Astrocyte (in vitro differentiated cells and primary cell): ENCODE measurements around the gene CFAP52. TPM values are rescaled to one million over a fixed set of nuclear protein-coding genes. Genes with fewer than 3 reads are reported as not detected.

Experiments used
- DNase-seq: peaks from one replicate; pipeline ENCODE4 v3.0.0-alpha.2; 2010; ENCODE audit warnings: low read depth
- FAIRE-seq: peaks from 2 replicates; lab custom pipeline; 2011; peaks lifted over from hg19 to GRCh38; lab: Jason Lieb, UNC
- H2AFZ ChIP-seq: 2 replicates; pipeline ENCODE4 v1.6.0; 2012; ENCODE audit warnings: low read depth, low read length, inconsistent platforms
- H3K27ac ChIP-seq: 2 replicates; pipeline ENCODE4 v1.5.1; 2011; ENCODE audit warnings: low read depth, low read length, inconsistent platforms
- H3K27me3 ChIP-seq: 2 replicates; pipeline ENCODE4 v1.6.0; 2011; ENCODE audit warnings: low read length, inconsistent platforms; ENCODE audit not compliant: insufficient read depth
- H3K36me3 ChIP-seq: 2 replicates; pipeline ENCODE4 v1.5.1; 2011; ENCODE audit warnings: low read length, inconsistent platforms; ENCODE audit not compliant: insufficient read depth
- H3K4me1 ChIP-seq: 2 replicates; pipeline ENCODE4 v1.5.1; 2011; ENCODE audit warnings: low read length, inconsistent platforms; ENCODE audit not compliant: insufficient read depth
- H3K4me2 ChIP-seq: 2 replicates; pipeline ENCODE4 v1.6.0; 2012; ENCODE audit warnings: low read length, inconsistent platforms
- H3K4me3 ChIP-seq: 2 replicates; pipeline ENCODE4 v1.5.1; 2011; ENCODE audit warnings: low read depth, mild to moderate bottlenecking, low read length, inconsistent platforms; ENCODE audit not compliant: insufficient read depth
- H3K79me2 ChIP-seq: 2 replicates; pipeline ENCODE4 v1.6.0; 2012; ENCODE audit warnings: mild to moderate bottlenecking, low read length, inconsistent platforms; ENCODE audit not compliant: insufficient read depth
- H3K9ac ChIP-seq: 2 replicates; pipeline ENCODE4 v1.6.0; 2012; ENCODE audit warnings: mild to moderate bottlenecking, low read length, inconsistent platforms
- H3K9me3 ChIP-seq: 2 replicates; pipeline ENCODE4 v1.5.1; 2012; ENCODE audit warnings: low read depth, mild to moderate bottlenecking, low read length, inconsistent platforms; ENCODE audit not compliant: insufficient read depth
- H4K20me1 ChIP-seq: 2 replicates; pipeline ENCODE4 v1.6.0; 2012; ENCODE audit warnings: low read length, inconsistent platforms; ENCODE audit not compliant: insufficient read depth
- H3K27ac Mint-ChIP-seq: one replicate; pipeline ENCODE4 v1.8.0; 2021; ENCODE audit warnings: mild to moderate bottlenecking, mixed read lengths; ENCODE audit not compliant: unreplicated experiment
- H3K27me3 Mint-ChIP-seq: one replicate; pipeline ENCODE4 v1.8.0; 2021; ENCODE audit warnings: low read depth, mixed read lengths; ENCODE audit not compliant: unreplicated experiment
- H3K36me3 Mint-ChIP-seq: one replicate; pipeline ENCODE4 v1.8.0; 2021; ENCODE audit warnings: low read depth, mixed read lengths; ENCODE audit not compliant: unreplicated experiment
- H3K4me1 Mint-ChIP-seq: one replicate; pipeline ENCODE4 v1.8.0; 2021; ENCODE audit warnings: low read depth, mixed read lengths; ENCODE audit not compliant: unreplicated experiment
- H3K4me3 Mint-ChIP-seq: one replicate; pipeline ENCODE4 v1.8.0; 2021; ENCODE audit warnings: mild to moderate bottlenecking, moderate library complexity, mixed read lengths; ENCODE audit not compliant: unreplicated experiment
- H3K9me3 Mint-ChIP-seq: one replicate; pipeline ENCODE4 v1.8.0; 2021; ENCODE audit warnings: mild to moderate bottlenecking, mixed read lengths; ENCODE audit not compliant: unreplicated experiment
- EZH2 ChIP-seq: IDR thresholded peaks from 2 replicates; pipeline ENCODE4 v1.6.1; 2012; ENCODE audit warnings: mild to moderate bottlenecking, low read length, inconsistent platforms; ENCODE audit not compliant: insufficient read depth
- total RNA-seq: library from RNA; stranded (reverse); gene quantifications from 2 replicates; pipeline ENCODE4 v1.2.1, GENCODE V29; 2021
- TF ChIP-seq, protein P1 (sequence below): IDR thresholded peaks from 2 replicates; pipeline ENCODE4 v1.5.1; 2011; ENCODE audit warnings: low read depth, mild to moderate bottlenecking, inconsistent platforms, low read length, moderate library complexity; ENCODE audit not compliant: insufficient read depth

Gene CFAP52
- total RNA-seq, 1 donor from 2014 or later, result not detected

DNA sequence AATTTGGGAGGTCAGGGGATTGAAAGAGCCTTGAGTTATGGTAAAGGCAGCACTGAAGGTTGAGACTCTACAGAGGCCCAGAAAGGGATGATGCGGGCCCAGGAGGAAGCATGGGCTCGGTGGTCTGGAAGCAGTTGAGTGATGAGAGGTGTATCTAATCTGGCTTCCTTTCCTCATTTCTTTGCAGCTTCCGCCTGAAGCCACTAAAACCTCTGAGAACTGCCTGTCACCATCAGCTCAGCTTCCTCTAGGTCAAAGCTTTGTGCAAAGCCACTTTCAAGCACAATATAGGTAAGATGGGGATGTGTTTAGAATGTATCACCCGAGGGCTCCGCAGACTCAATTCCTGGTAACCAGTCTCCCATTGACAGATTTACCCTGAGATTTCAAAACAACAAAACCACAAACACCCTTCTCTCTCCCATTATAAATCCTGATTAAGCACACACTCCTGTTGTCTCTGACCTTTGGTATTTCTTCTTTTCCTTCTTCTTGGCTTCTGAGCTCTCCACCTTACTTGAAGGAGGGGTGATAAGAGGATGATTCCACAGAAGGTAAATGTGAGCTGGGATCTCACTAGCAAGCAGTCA, 90.1 kb downstream of the CFAP52 start:
- DNase-seq, result no peak
- TF ChIP-seq EZH2, result no peak
- TF ChIP-seq, protein P1, sequence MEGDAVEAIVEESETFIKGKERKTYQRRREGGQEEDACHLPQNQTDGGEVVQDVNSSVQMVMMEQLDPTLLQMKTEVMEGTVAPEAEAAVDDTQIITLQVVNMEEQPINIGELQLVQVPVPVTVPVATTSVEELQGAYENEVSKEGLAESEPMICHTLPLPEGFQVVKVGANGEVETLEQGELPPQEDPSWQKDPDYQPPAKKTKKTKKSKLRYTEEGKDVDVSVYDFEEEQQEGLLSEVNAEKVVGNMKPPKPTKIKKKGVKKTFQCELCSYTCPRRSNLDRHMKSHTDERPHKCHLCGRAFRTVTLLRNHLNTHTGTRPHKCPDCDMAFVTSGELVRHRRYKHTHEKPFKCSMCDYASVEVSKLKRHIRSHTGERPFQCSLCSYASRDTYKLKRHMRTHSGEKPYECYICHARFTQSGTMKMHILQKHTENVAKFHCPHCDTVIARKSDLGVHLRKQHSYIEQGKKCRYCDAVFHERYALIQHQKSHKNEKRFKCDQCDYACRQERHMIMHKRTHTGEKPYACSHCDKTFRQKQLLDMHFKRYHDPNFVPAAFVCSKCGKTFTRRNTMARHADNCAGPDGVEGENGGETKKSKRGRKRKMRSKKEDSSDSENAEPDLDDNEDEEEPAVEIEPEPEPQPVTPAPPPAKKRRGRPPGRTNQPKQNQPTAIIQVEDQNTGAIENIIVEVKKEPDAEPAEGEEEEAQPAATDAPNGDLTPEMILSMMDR, result no peak
- H3K79me2 ChIP-seq, result no peaks in the 10 kb centered on the region
- H3K27ac ChIP-seq, result no peak overlapping the region
- H2AFZ ChIP-seq, result no peak overlapping the region
- no peaks in the 10 kb centered on the region for H3K36me3 ChIP-seq
- H3K4me2 ChIP-seq, result no peak overlapping the region
- Mint-ChIP-seq H3K4me1 (peaks cover 37% of the 10 kb centered on the region), H3K4me3 (no peak overlapping the region), H3K27ac (no peak overlapping the region), H3K27me3 (no peaks in the 10 kb centered on the region), H3K36me3 (peaks cover 24% of the 10 kb centered on the region), H3K9me3 (peaks cover 7% of the 10 kb centered on the region)
- H3K4me3 ChIP-seq, result no peak overlapping the region
- no peak for FAIRE-seq
- H3K4me1 ChIP-seq, result peaks cover 3% of the 10 kb centered on the region
- H3K27me3 ChIP-seq, result no peaks in the 10 kb centered on the region
- H4K20me1 ChIP-seq, result no peaks in the 10 kb centered on the region
- no peak overlapping the region for H3K9ac ChIP-seq
- H3K9me3 ChIP-seq, result no peaks in the 10 kb centered on the region

DNA sequence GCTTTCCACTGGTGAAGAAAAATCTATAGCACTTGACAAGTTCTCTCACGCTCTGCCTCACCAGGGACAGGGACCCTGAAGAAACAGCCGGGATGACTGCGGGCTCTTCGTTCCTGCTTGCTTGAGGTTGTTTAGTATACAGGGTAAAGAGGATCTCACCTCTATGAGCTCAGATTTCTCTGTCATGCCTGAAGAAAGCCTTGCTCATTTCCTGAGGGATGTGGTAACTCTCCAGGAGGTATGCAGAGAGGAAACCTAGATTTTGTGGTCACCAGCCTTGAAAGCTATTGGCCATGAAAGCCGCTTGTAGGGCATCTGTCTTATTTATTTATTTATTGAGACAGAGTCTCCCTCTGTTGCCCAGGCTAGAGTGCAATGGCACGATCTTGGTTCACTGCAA, 92.1 kb downstream of the CFAP52 start:
- Histone ChIP-seq H3K4me3 (no peak overlapping the region), H3K36me3 (no peaks in the 10 kb centered on the region), H3K27ac (no peak overlapping the region), H3K79me2 (no peaks in the 10 kb centered on the region), H3K4me1 (peaks cover 3% of the 10 kb centered on the region), H3K9ac (no peak overlapping the region), H3K4me2 (peak overlapping the region; percentile 72), H4K20me1 (no peaks in the 10 kb centered on the region), H2AFZ (no peak overlapping the region), H3K27me3 (no peaks in the 10 kb centered on the region), H3K9me3 (no peaks in the 10 kb centered on the region)
- TF ChIP-seq EZH2, result no peak
- TF ChIP-seq, protein P1, result no peak
- peak; percentile 78 for DNase-seq
- peak overlapping the region; percentile 80 for H3K27ac Mint-ChIP-seq
- H3K27me3 Mint-ChIP-seq, result no peaks in the 10 kb centered on the region
- peaks cover 7% of the 10 kb centered on the region for H3K9me3 Mint-ChIP-seq
- H3K4me3 Mint-ChIP-seq, result no peak overlapping the region
- peaks cover 37% of the 10 kb centered on the region for H3K4me1 Mint-ChIP-seq
- H3K36me3 Mint-ChIP-seq, result peaks cover 28% of the 10 kb centered on the region
- no peak for FAIRE-seq

DNA sequence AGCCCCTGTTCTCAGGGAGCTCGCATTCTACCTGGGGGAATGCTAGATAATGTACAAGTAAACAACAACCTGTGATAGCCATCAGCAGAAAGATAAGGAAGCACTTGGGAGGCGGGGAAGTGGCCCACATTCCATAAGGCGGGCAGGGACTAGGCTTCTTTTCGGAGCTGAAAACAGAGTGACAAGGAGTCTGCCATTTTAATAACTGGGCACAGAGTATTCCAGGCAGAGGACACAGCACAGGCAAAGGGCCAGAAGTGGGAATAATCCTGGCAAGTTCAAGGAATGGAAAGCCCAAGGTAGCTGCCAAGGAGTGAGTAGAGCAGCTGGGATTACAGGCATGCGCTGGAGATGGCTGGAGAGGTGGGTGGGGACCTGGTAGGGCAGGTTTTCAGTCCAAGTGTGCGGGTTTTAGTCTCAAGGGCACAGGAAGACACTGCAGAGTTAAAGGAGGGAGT, 93.1 kb downstream of the CFAP52 start:
- TF ChIP-seq, protein P1, result no peak
- TF ChIP-seq EZH2, result no peak
- Histone ChIP-seq H3K27ac (no peak overlapping the region), H3K4me1 (peaks cover 3% of the 10 kb centered on the region), H3K36me3 (no peaks in the 10 kb centered on the region), H2AFZ (no peak overlapping the region), H3K4me3 (no peak overlapping the region), H4K20me1 (no peaks in the 10 kb centered on the region), H3K79me2 (no peaks in the 10 kb centered on the region), H3K9me3 (no peaks in the 10 kb centered on the region), H3K4me2 (no peak overlapping the region), H3K9ac (no peak overlapping the region), H3K27me3 (no peaks in the 10 kb centered on the region)
- DNase-seq, result no peak
- Mint-ChIP-seq H3K27ac (peak overlapping the region; percentile 6), H3K9me3 (peaks cover 7% of the 10 kb centered on the region), H3K27me3 (no peaks in the 10 kb centered on the region), H3K36me3 (peaks cover 30% of the 10 kb centered on the region), H3K4me1 (peaks cover 37% of the 10 kb centered on the region), H3K4me3 (no peak overlapping the region)
- FAIRE-seq, result no peak
